Sigmoid colon (tissue), 7 donors: Measurements from ENCODE around the gene SNAP47. TPM values are rescaled to one million over a fixed set of nuclear protein-coding genes. Genes with fewer than 3 reads are reported as not detected.
"Not testable (repeated sequence)": the region's sequence is repeated elsewhere in the genome, so short reads cannot be mapped to it uniquely, and the experiment has no call there.

ENCODE experiments used
- DNase-seq: peaks from one replicate; pipeline ENCODE4 v3.0.0-alpha.2; 2019
- H3K27ac ChIP-seq, 4 donors: fragments of 200-600 bp; sonication (generic); one replicate each; pipeline ENCODE4 v1.5.1; 2016 to 2019; ENCODE audit warnings: mild to moderate bottlenecking in 1 of 4
- H3K27me3 ChIP-seq, 3 donors: fragments of 200-600 bp; sonication (generic); one replicate each; pipeline ENCODE4 v1.5.1; 2019; ENCODE audit warnings: mild to moderate bottlenecking in 1 of 3
- H3K36me3 ChIP-seq, 4 donors: fragments of 200-600 bp; sonication (generic); one replicate each; pipeline ENCODE4 v1.5.1; 2016 to 2019
- H3K4me1 ChIP-seq, 4 donors: fragments of 200-600 bp; sonication (generic); one replicate each; pipeline ENCODE4 v1.5.1; 2017 to 2019
- H3K4me3 ChIP-seq, 4 donors: fragments of 200-600 bp; sonication (generic); one replicate each; pipeline ENCODE4 v1.5.1; 2017 to 2019; ENCODE audit warnings: mild to moderate bottlenecking in 2 of 4, moderate library complexity in 1 of 4
- H3K9me3 ChIP-seq, 4 donors: fragments of 200-600 bp in 3 of 4; sonication (generic) in 3 of 4; one replicate each; pipeline versions ENCODE4 v1.5.1 to v1.6.1; 2013 to 2019
- CTCF ChIP-seq, 4 experiments: fragments of 450-650 bp in 3 of 4; fragments of 200-600 bp in 1 of 4; IDR thresholded peaks; one replicate each; pipeline ENCODE4 v1.5.1; 2016 to 2019; ENCODE audit warnings: antibody characterized with exemption in 4 of 4, mild to moderate bottlenecking in 3 of 4, moderate library complexity in 2 of 4
- EP300 ChIP-seq, 4 donors: sonication (generic); formaldehyde crosslinking; IDR thresholded peaks; one replicate each; pipeline ENCODE4 v1.6.1; 2017; ENCODE audit warnings: antibody characterized with exemption in 4 of 4
- POLR2A ChIP-seq, 2 donors: fragments of 450-650 bp; IDR thresholded peaks; one replicate each; pipeline ENCODE4 v1.6.1; 2016; ENCODE audit warnings: antibody characterized with exemption in 2 of 2, mild to moderate bottlenecking in 2 of 2, moderate library complexity in 2 of 2
- POLR2AphosphoS5 ChIP-seq, 4 donors: sonication (generic); formaldehyde crosslinking; IDR thresholded peaks; one replicate each; pipeline ENCODE4 v1.6.1; 2017; ENCODE audit warnings: antibody characterized with exemption in 4 of 4
- WGBS, 2 donors: extraction: QIAGEN DNeasy Blood & Tissue Kit; methylation state at CpG; one replicate each; pipeline ENCODE4 v1.1.7; 2013; 5-methylcytosine and 5-hydroxymethylcytosine counted together
- intact Hi-C: fragments of 100-400 bp; cut with DNase I; formaldehyde crosslinking; loops from one replicate; pipeline ENCODE4 v1.15.1; 2023
- polyA plus RNA-seq, 3 donors: library from polyadenylated mRNA; stranded (reverse); fragments of 200-250 nt; gene quantifications; one replicate each; pipeline ENCODE4 v1.2.3, GENCODE V29; 2013
- total RNA-seq, 4 donors: library from RNA; depleted of rRNA; stranded (reverse); fragments of >200 nt; gene quantifications; one replicate each; pipeline ENCODE4 v1.1.0, GENCODE V29; 2016
- donor health status: healthy with polysubstance abuse.
- donor health status: Bipolar disorder and iron deficiency.
- donor health status: healthy.

The SNAP47 gene
- total and polyA plus RNA-seq, 7 donors: 13.8 to 51.6 (median 33.9) TPM

GRCh38 chr1:227709451-227709850 lies 25.8 kb upstream of the SNAP47 start:
- no peak for DNase-seq

DNA sequence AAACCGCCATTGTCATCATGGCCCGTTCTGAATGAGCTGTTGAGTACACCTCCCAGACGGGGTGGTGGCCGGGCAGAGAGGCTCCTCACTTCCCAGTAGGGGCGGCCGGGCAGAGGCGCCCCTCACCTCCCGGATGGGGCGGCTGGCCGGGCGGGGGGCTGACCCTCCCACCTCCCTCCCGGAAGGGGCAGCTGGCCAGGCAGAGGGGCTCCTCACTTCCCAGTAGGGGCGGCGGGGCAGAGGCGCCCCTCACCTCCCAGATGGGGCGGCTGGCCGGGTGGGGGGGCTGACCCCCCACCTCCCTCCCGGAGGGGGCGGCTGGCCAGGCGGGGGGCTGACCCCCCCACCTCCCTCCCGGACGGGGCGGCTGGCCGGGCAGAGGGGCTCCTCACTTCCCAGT lies 24.8 kb upstream of the SNAP47 start:
- DNase-seq, intact Hi-C loops, H3K4me3 ChIP-seq, H3K27ac ChIP-seq, H3K27me3 ChIP-seq, H3K36me3 ChIP-seq, H3K4me1 ChIP-seq: not testable (repeated sequence)
- peaks cover 0 to 13% (median 3%) of the 10 kb centered on the region in 4 donors for H3K9me3 ChIP-seq
- WGBS, 2 donors: 93 to 97% methylated on average over 21 to 24 of the region's 24 CpGs

More at GRCh38 chr1:227709451-227709850, 25.8 kb upstream of the SNAP47 start:
- WGBS, 2 donors: 75 to 80% methylated on average over 1 of the region's 1 CpG
- intact Hi-C loops: no loop called here
- Histone ChIP-seq H3K4me3 (no peak overlapping the region), H3K9me3 (peaks cover 0 to 10% (median 4%) of the 10 kb centered on the region in 4 donors), H3K36me3 (no peaks in the 10 kb centered on the region), H3K4me1 (no peaks in the 10 kb centered on the region), H3K27me3 (no peaks in the 10 kb centered on the region), H3K27ac (no peak overlapping the region)
- TF ChIP-seq CTCF (IDR thresholded peaks at IDR 0.05): no peak
- no peak for TF ChIP-seq POLR2A (IDR thresholded peaks at IDR 0.05)
- no peak for TF ChIP-seq EP300 (IDR thresholded peaks at IDR 0.05)
- no peak for TF ChIP-seq POLR2AphosphoS5 (IDR thresholded peaks at IDR 0.05)

- Histone ChIP-seq H3K4me3 (no peak overlapping the region), H3K4me1 (no peaks in the 10 kb centered on the region), H3K27me3 (no peaks in the 10 kb centered on the region), H3K36me3 (no peaks in the 10 kb centered on the region), H3K27ac (no peak overlapping the region), H3K9me3 (peaks cover 0 to 13% (median 5%) of the 10 kb centered on the region in 4 donors)
- DNase-seq: no peak
- intact Hi-C loops: no loop called here
- TF ChIP-seq POLR2A (IDR thresholded peaks at IDR 0.05) (no peak), CTCF (IDR thresholded peaks at IDR 0.05) (no peak)
Observed at GRCh38 chr1:227712648-227713047, 22.6 kb upstream of the SNAP47 start.

- Histone ChIP-seq H3K27ac (no peak overlapping the region), H3K4me3 (no peak overlapping the region), H3K36me3 (no peaks in the 10 kb centered on the region), H3K9me3 (peaks cover 0 to 46% (median 14%) of the 10 kb centered on the region in 4 donors), H3K27me3 (no peaks in the 10 kb centered on the region), H3K4me1 (no peaks in the 10 kb centered on the region)
- no peak for DNase-seq
- intact Hi-C loops: no loop called here
- 78 to 80% methylated on average over 2 of the region's 2 CpGs for WGBS, 2 donors
- TF ChIP-seq POLR2A (IDR thresholded peaks at IDR 0.05): no peak
- no peak for TF ChIP-seq POLR2AphosphoS5 (IDR thresholded peaks at IDR 0.05)
- no peak for TF ChIP-seq EP300 (IDR thresholded peaks at IDR 0.05)
Observed at GRCh38 chr1:227718932-227719331, 16.3 kb upstream of the SNAP47 start.

- TF ChIP-seq EP300 (IDR thresholded peaks at IDR 0.05): no peak
- no peak for TF ChIP-seq POLR2AphosphoS5 (IDR thresholded peaks at IDR 0.05)
- TF ChIP-seq CTCF (IDR thresholded peaks at IDR 0.05): no peak
- TF ChIP-seq POLR2A (IDR thresholded peaks at IDR 0.05): no peak
- Histone ChIP-seq H3K27me3 (no peaks in the 10 kb centered on the region), H3K36me3 (no peaks in the 10 kb centered on the region), H3K9me3 (peaks cover 0 to 34% (median 11%) of the 10 kb centered on the region in 4 donors), H3K4me3 (no peak overlapping the region), H3K27ac (no peak overlapping the region), H3K4me1 (peaks cover 0 to 8% (median 6%) of the 10 kb centered on the region in 4 donors)
- intact Hi-C loops: no loop called here
- WGBS, 2 donors: 89 to 90% methylated on average over 1 of the region's 1 CpG
- no peak for DNase-seq
Observed at GRCh38 chr1:227723474-227723873, 11.8 kb upstream of the SNAP47 start.

- Histone ChIP-seq H3K36me3 (no peaks in the 10 kb centered on the region), H3K4me1 (peaks cover 0 to 23% (median 20%) of the 10 kb centered on the region in 4 donors), H3K9me3 (peaks cover 0 to 24% (median 7%) of the 10 kb centered on the region in 4 donors), H3K4me3 (no peak overlapping the region), H3K27ac (no peak overlapping the region), H3K27me3 (no peaks in the 10 kb centered on the region)
- TF ChIP-seq CTCF (IDR thresholded peaks at IDR 0.05): no peak
- TF ChIP-seq POLR2AphosphoS5 (IDR thresholded peaks at IDR 0.05): no peak
- no peak for TF ChIP-seq EP300 (IDR thresholded peaks at IDR 0.05)
- no peak for TF ChIP-seq POLR2A (IDR thresholded peaks at IDR 0.05)
- DNase-seq: no peak
- intact Hi-C loops: loop anchor here (5.0 kb wide), 2 partner anchors 37 to 163 kb away; partner anchors contain the start of gene ZNF678
- 73 to 74% methylated on average over 2 of the region's 2 CpGs for WGBS, 2 donors
Observed at GRCh38 chr1:227725046-227725445, 10.2 kb upstream of the SNAP47 start.
